HepG2 (cell line): ENCODE data around the gene MX2. TPM values are rescaled to one million over a fixed set of nuclear protein-coding genes. Genes with fewer than 3 reads are reported as not detected.

Source experiments
- BRCA1 ChIP-seq: sonication (generic); formaldehyde crosslinking; IDR thresholded peaks from 2 replicates; pipeline ENCODE4 v1.4.0; 2020; ENCODE audit warnings: missing genetic modification reagents
- CEBPB ChIP-seq: IDR thresholded peaks from 2 replicates; pipeline ENCODE4 v1.6.1; 2011; ENCODE audit warnings: low read depth, low read length, improper control_type of control experiment, borderline replicate concordance
- DMAP1 ChIP-seq: IDR thresholded peaks from 2 replicates; pipeline ENCODE4 v1.6.1; 2016
- ETV5 ChIP-seq: IDR thresholded peaks from 2 replicates; pipeline ENCODE4 v1.6.1; 2018; ENCODE audit warnings: missing biosample characterization, missing genetic modification reagents, inconsistent platforms, borderline replicate concordance
- GATAD2A ChIP-seq: IDR thresholded peaks from 2 replicates; pipeline ENCODE4 v1.6.1; 2016
- HDAC1 ChIP-seq: sonication (generic); formaldehyde crosslinking; IDR thresholded peaks from 2 replicates; pipeline ENCODE4 v1.5.1; 2020; ENCODE audit warnings: mild to moderate bottlenecking, missing genetic modification reagents
- HNF4A ChIP-seq: sonication (generic); formaldehyde crosslinking; IDR thresholded peaks from 2 replicates; pipeline ENCODE4 v1.4.0; 2020; ENCODE audit warnings: missing genetic modification reagents
- HNF4G ChIP-seq, 2 experiments: sonication (generic) in 1 of 2; formaldehyde crosslinking in 1 of 2; IDR thresholded peaks; 2 replicates each; pipeline versions ENCODE4 v1.4.0 to v1.6.1; 2011 to 2020; ENCODE audit warnings: borderline replicate concordance in 2 of 2, low read depth in 2 of 2, mild to moderate bottlenecking in 2 of 2, low read length in 1 of 2, missing genetic modification reagents in 1 of 2, moderate library complexity in 1 of 2
- MIER3 ChIP-seq: IDR thresholded peaks from 2 replicates; pipeline ENCODE4 v1.6.1; 2016; ENCODE audit warnings: missing compliant biosample characterization, borderline replicate concordance
- NCOA1 ChIP-seq: sonication (generic); formaldehyde crosslinking; IDR thresholded peaks from 2 replicates; pipeline ENCODE4 v1.9.0; 2021; ENCODE audit warnings: missing genetic modification reagents
- SIX1 ChIP-seq: sonication (generic); formaldehyde crosslinking; IDR thresholded peaks from 2 replicates; pipeline ENCODE4 v1.4.0; 2020; ENCODE audit warnings: missing genetic modification reagents, borderline replicate concordance
- STAT5B ChIP-seq: sonication (generic); formaldehyde crosslinking; IDR thresholded peaks from 2 replicates; pipeline ENCODE4 v1.4.0; 2020; ENCODE audit warnings: missing genetic modification reagents
- TAF15 ChIP-seq: fragments of 200-400 bp; formaldehyde crosslinking; IDR thresholded peaks from one replicate; pipeline ENCODE4 v1.6.1; 2018; ENCODE audit warnings: mild to moderate bottlenecking, low read depth, low read length; ENCODE audit not compliant: poor library complexity, severe bottlenecking
- ZC3H13 ChIP-seq: sonication (generic); formaldehyde crosslinking; IDR thresholded peaks from 2 replicates; pipeline ENCODE4 v1.8.1; 2023; ENCODE audit warnings: mild to moderate bottlenecking, missing genetic modification reagents, moderate library complexity
- ZMYM4 ChIP-seq: sonication (generic); formaldehyde crosslinking; IDR thresholded peaks from 2 replicates; pipeline ENCODE4 v1.8.1; 2023; ENCODE audit warnings: mild to moderate bottlenecking, missing genetic modification reagents
- ZNF33B ChIP-seq: sonication (generic); formaldehyde crosslinking; IDR thresholded peaks from 2 replicates; pipeline ENCODE4 v1.5.1; 2020; ENCODE audit warnings: mild to moderate bottlenecking, missing genetic modification reagents
- ZNF460 ChIP-seq: sonication (generic); formaldehyde crosslinking; IDR thresholded peaks from 2 replicates; pipeline ENCODE4 v1.5.1; 2020; ENCODE audit warnings: missing genetic modification reagents, mild to moderate bottlenecking, borderline replicate concordance
- ZNF616 ChIP-seq: sonication (generic); formaldehyde crosslinking; IDR thresholded peaks from 2 replicates; pipeline ENCODE4 v1.5.0; 2020; ENCODE audit warnings: low read depth, mild to moderate bottlenecking, missing genetic modification reagents
- polyA plus RNA-seq, 8 experiments: library from polyadenylated mRNA; depleted of rRNA in 3 of 8; stranded (reverse) in 7 of 8; unstranded in 1 of 8; fragments of >200 nt; fragmentation: Illumina TruSeq in 4 of 8; extraction: Trizol in 4 of 8; gene quantifications; 2 replicates each; pipeline versions ENCODE4 v1.2.1 to v1.2.3, GENCODE V29; 2011 to 2016; ENCODE audit warnings: low read depth in 4 of 8, missing spikeins in 1 of 8, mixed read lengths in 1 of 8; ENCODE audit not compliant: insufficient read depth in 1 of 8
- total RNA-seq, 5 experiments: library from RNA; depleted of rRNA; stranded (reverse); fragments of >200 nt; fragmentation: Illumina TruSeq; extraction: Trizol; gene quantifications; 2 replicates each; pipeline ENCODE4 v1.2.3, GENCODE V29; 2016; ENCODE audit warnings: low read depth in 1 of 5
- TF ChIP-seq, protein P1 (sequence below): sonication (generic); formaldehyde crosslinking; IDR thresholded peaks from 2 replicates; pipeline ENCODE4 v1.4.0; 2020; ENCODE audit warnings: low read depth, mild to moderate bottlenecking, missing genetic modification reagents
- TF ChIP-seq, protein P2 (sequence below): IDR thresholded peaks from 2 replicates; pipeline ENCODE4 v1.6.1; 2016; ENCODE audit warnings: missing biosample characterization, missing genetic modification reagents, low read depth
- TF ChIP-seq, protein P3 (sequence below): sonication (generic); formaldehyde crosslinking; IDR thresholded peaks from 2 replicates; pipeline ENCODE4 v1.5.0; 2020; ENCODE audit warnings: mild to moderate bottlenecking, missing genetic modification reagents, borderline replicate concordance
- TF ChIP-seq, protein P4 (sequence below): sonication (generic); formaldehyde crosslinking; IDR thresholded peaks from 2 replicates; pipeline ENCODE4 v1.9.0; 2021; ENCODE audit warnings: missing genetic modification reagents, borderline replicate concordance

Gene MX2
- total and polyA plus RNA-seq, 2 of the 13 experiments (the other 11 are each of a cell fraction or from before 2014, with no cell fraction given) = 24.0 to 35.7 TPM

DNA sequence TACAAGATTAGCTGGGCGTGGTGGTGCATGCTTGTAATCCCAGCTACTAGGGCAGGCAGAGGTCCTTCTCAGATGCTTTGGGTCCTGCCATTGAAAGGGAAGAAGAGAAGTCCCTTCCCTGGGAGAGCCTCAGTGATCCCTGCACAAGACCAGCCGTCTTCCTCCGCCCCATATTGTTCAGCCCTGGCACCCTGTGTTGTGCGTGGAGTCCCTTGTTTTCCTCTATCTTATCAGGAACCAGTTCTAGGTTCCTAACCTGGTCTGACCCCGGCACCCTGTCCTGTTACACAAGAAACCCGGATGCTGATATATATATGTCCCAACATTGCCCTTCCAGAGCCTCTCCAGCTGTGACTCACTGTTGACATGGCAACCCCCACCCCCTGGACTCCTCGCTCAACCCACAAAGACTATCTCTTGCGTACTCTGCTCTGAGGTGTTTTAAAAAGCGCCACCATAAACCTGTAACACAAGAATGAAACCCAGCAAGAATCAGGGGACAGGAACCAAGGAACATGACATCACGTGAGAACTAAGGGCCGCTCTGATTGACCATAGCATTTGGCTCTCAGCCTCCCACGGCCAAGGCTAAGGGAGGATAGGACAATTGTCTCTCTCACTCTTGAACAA is 4.8 kb downstream of the MX2 start (continued):
- TF ChIP-seq, protein P1, sequence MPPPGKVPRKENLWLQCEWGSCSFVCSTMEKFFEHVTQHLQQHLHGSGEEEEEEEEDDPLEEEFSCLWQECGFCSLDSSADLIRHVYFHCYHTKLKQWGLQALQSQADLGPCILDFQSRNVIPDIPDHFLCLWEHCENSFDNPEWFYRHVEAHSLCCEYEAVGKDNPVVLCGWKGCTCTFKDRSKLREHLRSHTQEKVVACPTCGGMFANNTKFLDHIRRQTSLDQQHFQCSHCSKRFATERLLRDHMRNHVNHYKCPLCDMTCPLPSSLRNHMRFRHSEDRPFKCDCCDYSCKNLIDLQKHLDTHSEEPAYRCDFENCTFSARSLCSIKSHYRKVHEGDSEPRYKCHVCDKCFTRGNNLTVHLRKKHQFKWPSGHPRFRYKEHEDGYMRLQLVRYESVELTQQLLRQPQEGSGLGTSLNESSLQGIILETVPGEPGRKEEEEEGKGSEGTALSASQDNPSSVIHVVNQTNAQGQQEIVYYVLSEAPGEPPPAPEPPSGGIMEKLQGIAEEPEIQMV (CRISPR knock-in tag) = no peak
- TF ChIP-seq ZNF616 (CRISPR knock-in tag) (no peak), ZMYM4 (CRISPR knock-in tag) (peak; percentile 36; the same call in 1 of the 2 replicates), BRCA1 (CRISPR knock-in tag) (no peak), ZC3H13 (CRISPR knock-in tag) (no peak), SIX1 (CRISPR knock-in tag) (no peak), HNF4A (CRISPR knock-in tag) (peak; percentile 51), MIER3 (CRISPR knock-in tag) (no peak), NCOA1 (CRISPR knock-in tag) (no peak), ZNF33B (no peak), HNF4G (IDR thresholded peaks at IDR 0.05; ENCODE audit: borderline replicate concordance, low read depth, low read length) (peak; percentile 63), HNF4G (CRISPR knock-in tag; IDR thresholded peaks at IDR 0.05; ENCODE audit: borderline replicate concordance, low read depth) (no peak), DMAP1 (no peak; the same call in 1 of the 2 replicates), HDAC1 (CRISPR knock-in tag) (peak; percentile 60), TAF15 (no peak), ZNF460 (no peak), CEBPB (peak; percentile 95), STAT5B (CRISPR knock-in tag) (no peak), ETV5 (CRISPR knock-in tag) (peak; percentile 85; the same call in 1 of the 2 replicates), GATAD2A (peak; percentile 62; the same call in 1 of the 2 replicates)
- TF ChIP-seq, protein P2, sequence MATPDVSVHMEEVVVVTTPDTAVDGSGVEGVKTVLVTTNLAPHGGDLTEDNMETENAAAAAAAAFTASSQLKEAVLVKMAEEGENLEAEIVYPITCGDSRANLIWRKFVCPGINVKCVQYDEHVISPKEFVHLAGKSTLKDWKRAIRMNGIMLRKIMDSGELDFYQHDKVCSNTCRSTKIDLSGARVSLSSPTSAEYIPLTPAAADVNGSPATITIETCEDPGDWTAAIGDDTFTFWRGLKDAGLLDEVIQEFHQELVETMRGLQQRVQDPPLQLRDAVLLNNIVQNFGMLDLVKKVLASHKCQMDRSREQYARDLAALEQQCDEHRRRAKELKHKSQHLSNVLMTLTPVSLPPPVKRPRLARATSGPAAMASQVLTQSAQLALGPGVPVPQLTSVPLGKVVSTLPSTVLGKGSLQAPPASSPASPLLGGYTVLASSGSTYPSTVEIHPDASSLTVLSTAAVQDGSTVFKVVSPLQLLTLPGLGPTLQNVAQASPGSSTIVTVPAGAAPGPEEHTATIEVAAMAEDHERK (CRISPR knock-in tag) = no peak
- TF ChIP-seq, protein P3, sequence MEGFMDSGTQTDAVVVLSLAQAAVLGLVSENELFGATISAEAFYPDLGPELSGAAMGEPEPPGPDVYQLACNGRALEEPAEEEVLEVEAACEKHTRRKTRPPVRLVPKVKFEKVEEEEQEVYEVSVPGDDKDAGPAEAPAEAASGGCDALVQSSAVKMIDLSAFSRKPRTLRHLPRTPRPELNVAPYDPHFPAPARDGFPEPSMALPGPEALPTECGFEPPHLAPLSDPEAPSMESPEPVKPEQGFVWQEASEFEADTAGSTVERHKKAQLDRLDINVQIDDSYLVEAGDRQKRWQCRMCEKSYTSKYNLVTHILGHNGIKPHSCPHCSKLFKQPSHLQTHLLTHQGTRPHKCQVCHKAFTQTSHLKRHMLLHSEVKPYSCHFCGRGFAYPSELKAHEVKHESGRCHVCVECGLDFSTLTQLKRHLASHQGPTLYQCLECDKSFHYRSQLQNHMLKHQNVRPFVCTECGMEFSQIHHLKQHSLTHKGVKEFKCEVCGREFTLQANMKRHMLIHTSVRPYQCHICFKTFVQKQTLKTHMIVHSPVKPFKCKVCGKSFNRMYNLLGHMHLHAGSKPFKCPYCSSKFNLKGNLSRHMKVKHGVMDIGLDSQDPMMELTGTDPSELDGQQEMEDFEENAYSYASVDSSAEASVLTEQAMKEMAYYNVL (CRISPR knock-in tag) = no peak
- TF ChIP-seq, protein P4, sequence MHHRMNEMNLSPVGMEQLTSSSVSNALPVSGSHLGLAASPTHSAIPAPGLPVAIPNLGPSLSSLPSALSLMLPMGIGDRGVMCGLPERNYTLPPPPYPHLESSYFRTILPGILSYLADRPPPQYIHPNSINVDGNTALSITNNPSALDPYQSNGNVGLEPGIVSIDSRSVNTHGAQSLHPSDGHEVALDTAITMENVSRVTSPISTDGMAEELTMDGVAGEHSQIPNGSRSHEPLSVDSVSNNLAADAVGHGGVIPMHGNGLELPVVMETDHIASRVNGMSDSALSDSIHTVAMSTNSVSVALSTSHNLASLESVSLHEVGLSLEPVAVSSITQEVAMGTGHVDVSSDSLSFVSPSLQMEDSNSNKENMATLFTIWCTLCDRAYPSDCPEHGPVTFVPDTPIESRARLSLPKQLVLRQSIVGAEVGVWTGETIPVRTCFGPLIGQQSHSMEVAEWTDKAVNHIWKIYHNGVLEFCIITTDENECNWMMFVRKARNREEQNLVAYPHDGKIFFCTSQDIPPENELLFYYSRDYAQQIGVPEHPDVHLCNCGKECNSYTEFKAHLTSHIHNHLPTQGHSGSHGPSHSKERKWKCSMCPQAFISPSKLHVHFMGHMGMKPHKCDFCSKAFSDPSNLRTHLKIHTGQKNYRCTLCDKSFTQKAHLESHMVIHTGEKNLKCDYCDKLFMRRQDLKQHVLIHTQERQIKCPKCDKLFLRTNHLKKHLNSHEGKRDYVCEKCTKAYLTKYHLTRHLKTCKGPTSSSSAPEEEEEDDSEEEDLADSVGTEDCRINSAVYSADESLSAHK = no peak
